Lung (tissue), 12 donors: ENCODE results near the gene TMEM184A. TPM values are rescaled to one million over a fixed set of nuclear protein-coding genes. Genes with fewer than 3 reads are reported as not detected.
A peak's percentile ranks its signal among the peaks of the same experiment; 100 is the strongest.

Experiments
- ATAC-seq: fragments of 200-7000 bp; cut with Tn5 transposase; one replicate; pipeline ENCODE4 v1.9.1; 2020; ENCODE audit warnings: moderate number of reproducible peaks; ENCODE audit not compliant: insufficient read depth, low FRiP score
- DNase-seq, 3 donors: peaks; one replicate each; pipeline ENCODE4 v3.0.0-alpha.2; 2013 to 2017
- H3K27ac ChIP-seq, 2 donors: one replicate each; pipeline ENCODE4 v1.5.1; 2013; ENCODE audit warnings: mild to moderate bottlenecking in 2 of 2, moderate library complexity in 2 of 2, control low read depth in 1 of 2, inconsistent platforms in 1 of 2, low read depth in 1 of 2, low read length in 1 of 2
- H3K27me3 ChIP-seq, 3 donors: one replicate each; pipeline ENCODE4 v1.5.1; 2013; ENCODE audit warnings: low read length in 2 of 3; ENCODE audit not compliant: control insufficient read depth in 3 of 3, insufficient read depth in 3 of 3
- H3K36me3 ChIP-seq, 4 donors: one replicate each; pipeline ENCODE4 v1.5.1; 2013; ENCODE audit warnings: low read length in 4 of 4, mild to moderate bottlenecking in 1 of 4, moderate library complexity in 1 of 4; ENCODE audit not compliant: control insufficient read depth in 4 of 4, insufficient read depth in 4 of 4
- H3K4me1 ChIP-seq, 5 donors: one replicate each; pipeline ENCODE4 v1.5.1; 2013; ENCODE audit warnings: low read length in 5 of 5, mild to moderate bottlenecking in 2 of 5, moderate library complexity in 1 of 5; ENCODE audit not compliant: control insufficient read depth in 5 of 5, insufficient read depth in 5 of 5
- H3K4me3 ChIP-seq: one replicate; pipeline ENCODE4 v1.5.1; 2013; ENCODE audit warnings: mild to moderate bottlenecking, control low read depth, moderate library complexity
- H3K9ac ChIP-seq, 2 donors: one replicate each; pipeline ENCODE4 v1.5.1; 2013; ENCODE audit warnings: low read length in 2 of 2, control low read depth in 1 of 2; ENCODE audit not compliant: insufficient read depth in 1 of 2
- H3K9me3 ChIP-seq, 4 donors: one replicate each; pipeline ENCODE4 v1.5.1; 2013; ENCODE audit warnings: low read length in 3 of 4, mild to moderate bottlenecking in 1 of 4, moderate library complexity in 1 of 4; ENCODE audit not compliant: control insufficient read depth in 4 of 4, insufficient read depth in 3 of 4
- WGBS, 2 donors: extraction: QIAGEN DNeasy Blood & Tissue Kit; methylation state at CpG; one replicate each; pipeline ENCODE4 v1.1.7; 2013; 5-methylcytosine and 5-hydroxymethylcytosine counted together
- polyA plus RNA-seq, 2 donors: library from polyadenylated mRNA; stranded (reverse); fragments of 200-250 nt; gene quantifications; one replicate each; pipeline ENCODE4 v1.2.1, GENCODE V29; 2013
- total RNA-seq, 2 donors: library from RNA; depleted of rRNA in 1 of 2; stranded (reverse); fragments of >200 nt in 1 of 2; gene quantifications; one replicate each; pipeline ENCODE4 v1.2.1, GENCODE V29; 2014 to 2021
- TF ChIP-seq, protein P1 (sequence below): IDR thresholded peaks from 2 replicates; pipeline ENCODE4 v1.5.1; 2012; ENCODE audit warnings: mild to moderate bottlenecking; ENCODE audit errors: control extremely low read depth, extremely low read depth
- donor health status: control.
- donor health status: control.
- donor health status: Bipolar disorder and iron deficiency.
- donor health status: healthy.
- donor health status: DM: yes; HTN: yes; CAD: no.

TMEM184A gene
- total and polyA plus RNA-seq, 4 donors, result 1.8 to 11.8 (median 8.3) TPM

DNA sequence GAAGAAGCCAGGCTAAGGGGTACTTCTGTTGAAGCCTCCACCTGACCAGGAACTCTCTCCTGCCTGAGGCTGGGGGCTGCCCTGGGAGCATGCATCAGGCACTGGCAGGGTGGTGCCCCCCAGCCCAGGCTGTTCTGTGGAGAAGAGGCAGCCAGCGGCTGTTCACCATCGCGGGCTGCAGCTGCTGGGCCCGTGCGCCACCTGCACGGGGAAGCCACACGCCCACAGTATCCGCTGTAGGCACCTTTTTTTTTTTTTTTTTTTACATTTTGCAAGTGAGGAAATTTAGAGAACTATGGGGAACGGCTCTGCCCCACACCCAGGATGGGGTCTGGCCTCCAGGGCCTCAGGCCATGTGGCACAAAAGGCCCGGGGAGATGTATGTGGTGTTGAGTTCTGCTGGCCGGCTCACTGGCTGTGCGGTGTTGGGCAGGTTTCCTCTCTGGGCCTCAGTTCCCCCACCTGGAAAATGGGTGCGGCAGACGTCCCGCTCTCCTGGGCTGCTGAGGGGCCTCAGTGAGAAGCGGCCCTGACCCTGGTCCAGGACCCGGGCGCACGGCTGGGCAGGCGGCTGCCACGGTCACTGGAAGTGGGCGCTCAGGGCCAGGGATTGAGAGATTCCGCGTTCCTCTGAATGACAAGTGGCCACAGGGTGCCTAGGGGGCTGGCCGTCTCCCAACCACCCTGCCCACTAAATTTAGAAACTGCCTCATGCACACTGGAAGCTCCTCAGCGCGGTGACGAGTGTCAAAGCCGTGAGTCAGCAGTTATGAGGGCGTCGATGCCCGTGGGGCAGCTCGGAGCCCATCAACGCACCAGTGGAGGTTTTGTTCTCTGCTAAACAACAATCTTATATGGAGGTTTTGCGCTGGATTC lies 43.0 kb downstream of the TMEM184A start:
- Histone ChIP-seq H3K4me1 (peaks cover 0 to 2% (median 0%) of the 10 kb centered on the region in 5 donors), H3K27me3 (no peaks in the 10 kb centered on the region), H3K27ac (peak overlapping the region; percentile 85 to 99), H3K9ac (no peak overlapping the region), H3K4me3 (no peak overlapping the region), H3K9me3 (no peaks in the 10 kb centered on the region), H3K36me3 (no peaks in the 10 kb centered on the region)
- TF ChIP-seq, protein P1, sequence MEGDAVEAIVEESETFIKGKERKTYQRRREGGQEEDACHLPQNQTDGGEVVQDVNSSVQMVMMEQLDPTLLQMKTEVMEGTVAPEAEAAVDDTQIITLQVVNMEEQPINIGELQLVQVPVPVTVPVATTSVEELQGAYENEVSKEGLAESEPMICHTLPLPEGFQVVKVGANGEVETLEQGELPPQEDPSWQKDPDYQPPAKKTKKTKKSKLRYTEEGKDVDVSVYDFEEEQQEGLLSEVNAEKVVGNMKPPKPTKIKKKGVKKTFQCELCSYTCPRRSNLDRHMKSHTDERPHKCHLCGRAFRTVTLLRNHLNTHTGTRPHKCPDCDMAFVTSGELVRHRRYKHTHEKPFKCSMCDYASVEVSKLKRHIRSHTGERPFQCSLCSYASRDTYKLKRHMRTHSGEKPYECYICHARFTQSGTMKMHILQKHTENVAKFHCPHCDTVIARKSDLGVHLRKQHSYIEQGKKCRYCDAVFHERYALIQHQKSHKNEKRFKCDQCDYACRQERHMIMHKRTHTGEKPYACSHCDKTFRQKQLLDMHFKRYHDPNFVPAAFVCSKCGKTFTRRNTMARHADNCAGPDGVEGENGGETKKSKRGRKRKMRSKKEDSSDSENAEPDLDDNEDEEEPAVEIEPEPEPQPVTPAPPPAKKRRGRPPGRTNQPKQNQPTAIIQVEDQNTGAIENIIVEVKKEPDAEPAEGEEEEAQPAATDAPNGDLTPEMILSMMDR, result no peak
- DNase-seq, result peak in 2 of 3 donors; percentile 17 to 35
- WGBS, 2 donors, result 21 to 54% methylated on average over 35 of the region's 35 CpGs
- ATAC-seq, result peak; percentile 71

DNA sequence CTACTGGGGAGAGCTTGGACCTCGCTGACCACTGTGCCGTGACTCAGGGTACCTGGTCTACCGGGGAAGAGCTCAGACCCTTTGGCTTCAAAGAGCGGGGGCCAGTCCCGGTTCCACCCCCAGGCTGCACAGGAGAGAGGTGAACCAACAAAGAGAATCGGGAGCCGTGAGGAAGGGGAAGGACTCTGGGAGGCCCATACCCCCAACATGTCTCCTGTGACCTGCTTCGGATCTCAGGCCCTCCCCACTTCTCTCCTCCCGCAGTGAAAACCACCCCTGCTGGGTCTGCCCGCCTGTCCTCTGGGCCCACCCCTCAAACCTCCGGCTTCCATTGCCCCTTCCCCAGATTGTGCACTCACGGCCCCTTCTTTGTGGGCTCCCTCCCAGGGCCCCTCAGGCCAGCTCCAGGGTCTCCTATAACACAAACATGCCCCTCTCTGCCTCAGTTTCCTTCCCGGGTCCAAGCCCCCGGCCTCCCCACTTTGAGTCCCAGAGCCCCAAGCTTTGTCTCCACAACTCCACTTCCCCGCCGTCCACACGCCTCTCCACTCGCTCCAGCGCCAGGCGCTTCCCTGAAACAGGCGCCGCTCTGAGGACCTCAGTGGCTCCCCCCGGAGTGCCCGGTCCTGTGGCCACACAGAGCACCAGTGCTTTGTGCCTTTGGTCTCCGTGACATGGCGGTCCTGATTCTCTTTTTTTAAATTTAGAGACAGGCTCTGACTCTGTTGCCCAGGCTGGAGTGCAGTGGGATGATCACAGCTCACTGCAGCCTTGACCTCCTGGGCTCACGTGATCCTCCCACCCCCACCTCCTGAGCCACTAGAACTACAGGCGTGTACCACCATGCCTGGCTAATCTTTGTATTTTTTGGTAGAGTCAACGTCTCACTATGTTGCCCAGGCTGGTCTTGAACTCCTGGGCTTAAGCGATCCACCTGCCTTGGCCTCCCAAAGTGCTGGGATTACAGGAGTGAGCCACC lies 44.3 kb downstream of the TMEM184A start:
- TF ChIP-seq, protein P1, result no peak
- Histone ChIP-seq H3K27me3 (no peaks in the 10 kb centered on the region), H3K4me1 (peaks cover 0 to 2% (median 0%) of the 10 kb centered on the region in 5 donors), H3K27ac (no peak overlapping the region), H3K9me3 (no peaks in the 10 kb centered on the region), H3K36me3 (no peaks in the 10 kb centered on the region), H3K9ac (no peak overlapping the region), H3K4me3 (peak overlapping the region; percentile 10)
- WGBS, 2 donors, result 68 to 78% methylated on average over 28 to 30 of the region's 30 CpGs
- DNase-seq (no peak), ATAC-seq (no peak)

DNA sequence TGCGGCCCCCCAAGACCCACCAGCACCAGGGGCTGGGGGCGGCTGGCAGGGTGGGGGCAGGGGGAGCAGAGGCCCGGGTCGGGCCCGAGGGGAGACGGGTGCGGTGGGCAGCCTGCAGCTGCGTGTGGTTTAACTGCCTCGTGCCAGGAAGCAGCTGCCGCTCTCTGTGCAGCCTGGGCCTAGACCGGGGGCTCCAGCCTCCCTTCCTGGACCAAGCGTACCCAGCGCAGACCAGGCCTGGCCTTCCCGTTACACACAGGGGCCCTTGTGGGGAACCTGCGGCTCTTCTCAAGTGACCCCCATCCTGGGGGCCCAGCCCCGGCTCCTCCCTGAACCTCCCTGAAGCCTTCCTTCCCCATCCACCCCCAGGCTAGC lies 45.2 kb downstream of the TMEM184A start:
- Histone ChIP-seq H3K9ac (no peak overlapping the region), H3K27me3 (no peaks in the 10 kb centered on the region), H3K4me1 (peaks cover 0 to 2% (median 0%) of the 10 kb centered on the region in 5 donors), H3K27ac (no peak overlapping the region), H3K9me3 (no peaks in the 10 kb centered on the region), H3K4me3 (no peak overlapping the region), H3K36me3 (no peaks in the 10 kb centered on the region)
- TF ChIP-seq, protein P1, result no peak
- WGBS, 2 donors, result 33 to 61% methylated on average over 16 of the region's 16 CpGs
- ATAC-seq (no peak), DNase-seq (no peak)
